ENCODE measurements around the gene SMYD2.
A peak's percentile ranks its signal among the peaks of the same experiment; 100 is the strongest.
"Not testable (repeated sequence)": the region's sequence is repeated elsewhere in the genome, so short reads cannot be mapped to it uniquely, and the experiment has no call there.

Gene SMYD2

GRCh38 chr1:214272964-214273533 is 7.9 kb upstream of the SMYD2 start:
- no peak overlapping the region for H4K8ac ChIP-seq (ENCODE audit: low read depth, low read length)

GRCh38 chr1:214275700-214276099 is 5.3 kb upstream of the SMYD2 start:
- Histone ChIP-seq H3K4me1 (ENCODE audit: control insufficient read depth in 1 of 2, insufficient read depth in 2 of 2, low read length in 2 of 2) (peaks cover 5 to 11% of the 10 kb centered on the region in 2 experiments), H3K79me1 (ENCODE audit: low read length) (peaks cover 12% of the 10 kb centered on the region)
- not testable (repeated sequence) for H3K9me3 ChIP-seq (ENCODE audit: insufficient read depth, low read depth, low read length); H3K79me2 ChIP-seq (ENCODE audit: control insufficient read depth, insufficient read depth, low read length, poor library complexity); DNase-seq; H2BK5ac ChIP-seq (ENCODE audit: low read depth, low read length, poor library complexity); H3K9ac ChIP-seq (ENCODE audit: low read length); H3K4me3 ChIP-seq (ENCODE audit: low read depth, low read length); H4K8ac ChIP-seq (ENCODE audit: low read depth, low read length); H2BK120ac ChIP-seq (ENCODE audit: insufficient read depth, low read length, poor library complexity); H3K14ac ChIP-seq (ENCODE audit: low read length); H2AFZ ChIP-seq (ENCODE audit: insufficient read depth, low read length, poor library complexity); H3K23ac ChIP-seq (ENCODE audit: low read length); H3K36me3 ChIP-seq (ENCODE audit: control insufficient read depth in 1 of 2, insufficient read depth in 2 of 2, low read length in 2 of 2); H3K4me2 ChIP-seq (ENCODE audit: low read length); H3K27ac ChIP-seq (ENCODE audit: low read depth, low read length); H4K12ac ChIP-seq (ENCODE audit: low read depth, low read length); H3K27me3 ChIP-seq (ENCODE audit: insufficient read depth, low read length); H2BK12ac ChIP-seq (ENCODE audit: low read length); H2AK5ac ChIP-seq (ENCODE audit: low read length); H3K4ac ChIP-seq (ENCODE audit: low read depth, low read length); H3K18ac ChIP-seq (ENCODE audit: low read length); H4K91ac ChIP-seq (ENCODE audit: low read depth, low read length)
- WGBS (ENCODE audit: extremely low coverage, insufficient coverage, insufficient read length), result no CpG with 5 or more reads among the region's 4 CpGs

More at GRCh38 chr1:214272964-214273533, 7.9 kb upstream of the SMYD2 start:
- Histone ChIP-seq H4K91ac (ENCODE audit: low read depth, low read length) (no peak overlapping the region), H3K9ac (ENCODE audit: low read length) (no peak overlapping the region), H3K23ac (ENCODE audit: low read length) (no peak overlapping the region), H3K79me2 (ENCODE audit: control insufficient read depth, insufficient read depth, low read length, poor library complexity) (no peaks in the 10 kb centered on the region), H3K4me2 (ENCODE audit: low read length) (no peak overlapping the region), H2BK120ac (ENCODE audit: insufficient read depth, low read length, poor library complexity) (no peak overlapping the region), H3K14ac (ENCODE audit: low read length) (no peak overlapping the region), H3K27ac (ENCODE audit: low read depth, low read length) (no peak overlapping the region), H2BK5ac (ENCODE audit: low read depth, low read length, poor library complexity) (no peak overlapping the region), H3K27me3 (ENCODE audit: insufficient read depth, low read length) (no peaks in the 10 kb centered on the region), H3K4ac (ENCODE audit: low read depth, low read length) (no peak overlapping the region), H2AFZ (ENCODE audit: insufficient read depth, low read length, poor library complexity) (no peak overlapping the region), H3K36me3 (ENCODE audit: control insufficient read depth in 1 of 2, insufficient read depth in 2 of 2, low read length in 2 of 2) (no peaks in the 10 kb centered on the region), H3K4me1 (ENCODE audit: control insufficient read depth in 1 of 2, insufficient read depth in 2 of 2, low read length in 2 of 2) (peaks cover 3 to 6% of the 10 kb centered on the region in 2 experiments), H3K79me1 (ENCODE audit: low read length) (peaks cover 3% of the 10 kb centered on the region), H4K12ac (ENCODE audit: low read depth, low read length) (no peak overlapping the region), H2AK5ac (ENCODE audit: low read length) (no peak overlapping the region), H2BK12ac (ENCODE audit: low read length) (no peak overlapping the region), H3K4me3 (ENCODE audit: low read depth, low read length) (no peak overlapping the region), H3K18ac (ENCODE audit: low read length) (no peak overlapping the region), H3K9me3 (ENCODE audit: insufficient read depth, low read depth, low read length) (no peaks in the 10 kb centered on the region)
- DNase-seq, result peak; percentile 85 to 92
- WGBS (ENCODE audit: extremely low coverage, insufficient coverage, insufficient read length), result no CpG with 5 or more reads among the region's 2 CpGs

GRCh38 chr1:214276786-214277185 is 4.2 kb upstream of the SMYD2 start:
- DNase-seq, result peak in 1 of 2 donors; percentile 60
- Histone ChIP-seq H3K9ac (ENCODE audit: low read length) (no peak overlapping the region), H2BK12ac (ENCODE audit: low read length) (peak overlapping the region; percentile 8), H3K4me2 (ENCODE audit: low read length) (no peak overlapping the region), H3K79me1 (ENCODE audit: low read length) (peaks cover 21% of the 10 kb centered on the region), H3K27ac (ENCODE audit: low read depth, low read length) (no peak overlapping the region), H4K12ac (ENCODE audit: low read depth, low read length) (no peak overlapping the region), H3K27me3 (ENCODE audit: insufficient read depth, low read length) (no peaks in the 10 kb centered on the region), H3K79me2 (ENCODE audit: control insufficient read depth, insufficient read depth, low read length, poor library complexity) (peaks cover 12% of the 10 kb centered on the region), H3K9me3 (ENCODE audit: insufficient read depth, low read depth, low read length) (no peaks in the 10 kb centered on the region), H3K23ac (ENCODE audit: low read length) (no peak overlapping the region), H3K4me3 (ENCODE audit: low read depth, low read length) (no peak overlapping the region), H2AFZ (ENCODE audit: insufficient read depth, low read length, poor library complexity) (no peak overlapping the region), H2BK5ac (ENCODE audit: low read depth, low read length, poor library complexity) (no peak overlapping the region), H2AK5ac (ENCODE audit: low read length) (no peak overlapping the region), H4K91ac (ENCODE audit: low read depth, low read length) (peak overlapping the region; percentile 1), H3K18ac (ENCODE audit: low read length) (no peak overlapping the region), H3K4me1 (ENCODE audit: control insufficient read depth in 1 of 2, insufficient read depth in 2 of 2, low read length in 2 of 2) (peaks cover 5 to 11% of the 10 kb centered on the region in 2 experiments), H3K4ac (ENCODE audit: low read depth, low read length) (no peak overlapping the region), H4K8ac (ENCODE audit: low read depth, low read length) (no peak overlapping the region), H3K36me3 (ENCODE audit: control insufficient read depth in 1 of 2, insufficient read depth in 2 of 2, low read length in 2 of 2) (no peaks in the 10 kb centered on the region), H2BK120ac (ENCODE audit: insufficient read depth, low read length, poor library complexity) (no peak overlapping the region), H3K14ac (ENCODE audit: low read length) (no peak overlapping the region)
- no CpG with 5 or more reads among the region's 1 CpG for WGBS (ENCODE audit: extremely low coverage, insufficient coverage, insufficient read length)

GRCh38 chr1:214277704-214278635 is 3.0 kb upstream of the SMYD2 start:
- Histone ChIP-seq H2AFZ (ENCODE audit: insufficient read depth, low read length, poor library complexity) (no peak overlapping the region), H3K14ac (ENCODE audit: low read length) (no peak overlapping the region), H2BK5ac (ENCODE audit: low read depth, low read length, poor library complexity) (no peak overlapping the region), H3K4me3 (ENCODE audit: low read depth, low read length) (no peak overlapping the region), H3K27ac (ENCODE audit: low read depth, low read length) (no peak overlapping the region), H4K91ac (ENCODE audit: low read depth, low read length) (no peak overlapping the region), H4K12ac (ENCODE audit: low read depth, low read length) (no peak overlapping the region), H3K79me2 (ENCODE audit: control insufficient read depth, insufficient read depth, low read length, poor library complexity) (peaks cover 18% of the 10 kb centered on the region), H3K4me2 (ENCODE audit: low read length) (no peak overlapping the region), H3K79me1 (ENCODE audit: low read length) (peaks cover 22% of the 10 kb centered on the region), H3K27me3 (ENCODE audit: insufficient read depth, low read length) (no peaks in the 10 kb centered on the region), H2BK120ac (ENCODE audit: insufficient read depth, low read length, poor library complexity) (no peak overlapping the region), H2BK12ac (ENCODE audit: low read length) (no peak overlapping the region), H3K4ac (ENCODE audit: low read depth, low read length) (no peak overlapping the region), H3K18ac (ENCODE audit: low read length) (no peak overlapping the region), H3K36me3 (ENCODE audit: control insufficient read depth in 1 of 2, insufficient read depth in 2 of 2, low read length in 2 of 2) (no peaks in the 10 kb centered on the region), H2AK5ac (ENCODE audit: low read length) (no peak overlapping the region), H3K9ac (ENCODE audit: low read length) (no peak overlapping the region), H3K23ac (ENCODE audit: low read length) (no peak overlapping the region), H3K9me3 (ENCODE audit: insufficient read depth, low read depth, low read length) (no peaks in the 10 kb centered on the region), H3K4me1 (ENCODE audit: control insufficient read depth in 1 of 2, insufficient read depth in 2 of 2, low read length in 2 of 2) (peaks cover 8 to 17% of the 10 kb centered on the region in 2 experiments), H4K8ac (ENCODE audit: low read depth, low read length) (no peak overlapping the region)
- WGBS (ENCODE audit: extremely low coverage, insufficient coverage, insufficient read length), result no CpG with 5 or more reads among the region's 11 CpGs
- peak; percentile 92 to 97 for DNase-seq

Measured in trophoblast cell (in vitro differentiated cells and primary cell).